HUES48 (cell line): ENCODE measurements around the gene RGS7.

ENCODE experiments used
- H3K27ac ChIP-seq: one replicate; pipeline ENCODE4 v1.7.0; 2013; ENCODE audit warnings: low read depth, low read length, inconsistent platforms
- H3K27me3 ChIP-seq: 2 replicates; pipeline ENCODE4 v1.6.1; 2013; ENCODE audit warnings: mild to moderate bottlenecking, low read length; ENCODE audit not compliant: control insufficient read depth, insufficient read depth
- H3K36me3 ChIP-seq: 2 replicates; pipeline ENCODE4 v1.6.1; 2013; ENCODE audit warnings: low read length; ENCODE audit not compliant: control insufficient read depth, insufficient read depth
- H3K4me1 ChIP-seq: 2 replicates; pipeline ENCODE4 v1.6.1; 2013; ENCODE audit warnings: mild to moderate bottlenecking, low read length; ENCODE audit not compliant: control insufficient read depth, insufficient read depth
- H3K4me3 ChIP-seq: 2 replicates; pipeline ENCODE4 v1.5.1; 2013; ENCODE audit warnings: mild to moderate bottlenecking, low read depth, low read length
- H3K9ac ChIP-seq: 2 replicates; pipeline ENCODE4 v1.6.1; 2013; ENCODE audit warnings: mild to moderate bottlenecking, low read depth, low read length, moderate library complexity
- H3K9me3 ChIP-seq: 2 replicates; pipeline ENCODE4 v1.6.1; 2013; ENCODE audit warnings: low read length; ENCODE audit not compliant: control insufficient read depth, insufficient read depth

Gene RGS7

DNA sequence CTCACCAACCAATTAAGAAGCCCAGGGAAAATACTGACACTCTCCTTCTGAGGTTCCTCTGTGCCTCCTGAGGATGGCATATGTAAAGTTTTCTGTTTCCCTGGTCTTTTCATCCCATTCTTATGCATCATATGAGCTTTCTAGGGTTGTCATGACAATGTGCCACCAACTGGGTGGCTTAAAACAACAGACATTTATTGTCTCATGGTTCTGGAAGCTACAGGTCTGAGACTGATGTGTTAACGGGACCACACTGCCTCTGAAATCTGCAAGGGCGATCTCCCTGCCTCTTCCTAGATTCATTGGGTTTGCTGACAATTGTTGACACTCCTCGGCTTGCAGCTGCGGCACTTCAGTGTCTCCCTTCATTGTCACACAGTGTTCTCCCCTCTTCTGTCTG is 308.4 kb downstream of the RGS7 start:
- Histone ChIP-seq H3K27me3 (no peaks in the 10 kb centered on the region), H3K27ac (peak overlapping the region; percentile 56), H3K36me3 (no peaks in the 10 kb centered on the region), H3K4me3 (no peak overlapping the region), H3K4me1 (peaks cover 32% of the 10 kb centered on the region), H3K9me3 (no peaks in the 10 kb centered on the region), H3K9ac (no peak overlapping the region)

DNA sequence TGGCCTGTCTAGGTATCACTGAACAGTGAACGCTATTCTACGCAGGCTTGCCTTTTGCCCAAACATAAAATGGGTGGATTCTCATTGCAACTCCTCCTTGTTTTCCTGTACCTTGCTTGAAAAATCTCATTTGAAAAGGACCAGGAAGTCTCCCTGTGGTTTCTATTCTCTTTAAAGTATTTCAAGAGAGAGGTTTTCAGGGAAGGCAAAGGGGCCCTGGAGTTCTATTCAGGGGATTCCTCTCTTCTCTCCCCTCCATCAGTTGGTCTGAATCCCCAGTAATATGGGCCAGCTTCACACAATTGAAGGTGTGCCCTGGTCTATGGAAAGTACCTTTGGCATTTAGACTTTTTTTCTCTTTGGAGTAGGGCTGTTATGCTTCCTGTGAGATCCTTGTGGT is 311.3 kb downstream of the RGS7 start:
- Histone ChIP-seq H3K9me3 (no peaks in the 10 kb centered on the region), H3K27ac (peak overlapping the region; percentile 84), H3K9ac (no peak overlapping the region), H3K36me3 (no peaks in the 10 kb centered on the region), H3K4me1 (peaks cover 37% of the 10 kb centered on the region), H3K27me3 (no peaks in the 10 kb centered on the region), H3K4me3 (no peak overlapping the region)

DNA sequence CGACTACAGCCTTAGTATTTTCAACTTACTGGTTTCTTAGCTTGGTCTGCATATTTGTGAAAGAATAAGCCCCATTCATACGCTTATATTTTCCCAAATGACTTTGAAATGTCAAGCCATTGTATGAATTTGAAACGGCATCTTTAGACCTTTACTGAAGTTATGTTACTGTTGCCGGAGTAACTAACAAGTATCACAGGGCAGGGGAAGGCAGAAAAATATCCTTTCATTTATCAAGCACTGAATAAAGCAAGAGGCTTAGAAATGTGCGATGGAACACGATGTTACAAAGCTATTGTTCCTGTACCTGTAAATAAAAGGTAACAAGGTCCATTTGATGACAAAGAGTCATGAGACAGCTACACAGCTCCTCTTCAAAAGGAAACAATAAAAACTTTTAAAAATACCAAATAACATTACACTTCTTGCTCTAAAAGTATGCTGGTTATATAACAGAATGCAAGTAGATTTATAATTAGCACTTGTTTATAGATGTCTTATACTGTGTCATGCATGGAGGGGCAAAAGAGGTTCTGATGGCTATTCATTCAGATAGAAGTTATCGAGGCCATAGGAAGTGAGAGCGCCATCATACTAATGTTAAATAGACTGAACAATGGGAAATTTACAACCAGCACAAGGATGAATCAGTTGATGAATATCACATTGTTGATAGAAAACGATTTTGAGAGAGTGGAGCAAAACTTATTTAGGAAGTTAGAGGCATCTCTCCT is 322.6 kb downstream of the RGS7 start:
- peak overlapping the region; percentile 60 for H3K27ac ChIP-seq
- no peaks in the 10 kb centered on the region for H3K9me3 ChIP-seq
- H3K36me3 ChIP-seq, result no peaks in the 10 kb centered on the region
- peak overlapping the region; percentile 7 for H3K9ac ChIP-seq
- H3K4me1 ChIP-seq, result peaks cover 22% of the 10 kb centered on the region
- peak overlapping the region; percentile 26 for H3K4me3 ChIP-seq
- H3K27me3 ChIP-seq, result no peaks in the 10 kb centered on the region

DNA sequence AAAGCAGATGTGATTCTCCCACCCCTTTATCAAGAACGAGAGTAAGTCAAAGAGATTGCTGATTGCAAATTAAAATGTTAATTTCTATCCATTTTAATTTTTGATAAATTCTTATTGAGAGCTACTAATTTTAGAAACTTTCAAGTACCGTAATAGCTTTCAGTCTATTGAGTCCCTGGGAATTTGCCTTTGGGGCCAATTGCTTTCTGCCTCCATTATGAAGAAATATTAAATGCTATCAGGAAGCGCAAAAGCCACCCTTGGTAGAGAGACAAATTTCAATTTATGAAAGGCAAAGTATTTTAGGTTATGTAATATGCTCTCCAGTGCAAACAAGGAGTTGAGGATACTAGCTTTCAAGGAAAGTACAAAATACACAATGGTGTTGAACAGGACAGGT is 332.2 kb downstream of the RGS7 start:
- no peaks in the 10 kb centered on the region for H3K36me3 ChIP-seq
- no peak overlapping the region for H3K9ac ChIP-seq
- H3K4me3 ChIP-seq, result no peak overlapping the region
- H3K9me3 ChIP-seq, result no peaks in the 10 kb centered on the region
- no peaks in the 10 kb centered on the region for H3K27me3 ChIP-seq
- no peak overlapping the region for H3K27ac ChIP-seq
- peaks cover 4% of the 10 kb centered on the region; the same call in 1 of the 2 replicates for H3K4me1 ChIP-seq

DNA sequence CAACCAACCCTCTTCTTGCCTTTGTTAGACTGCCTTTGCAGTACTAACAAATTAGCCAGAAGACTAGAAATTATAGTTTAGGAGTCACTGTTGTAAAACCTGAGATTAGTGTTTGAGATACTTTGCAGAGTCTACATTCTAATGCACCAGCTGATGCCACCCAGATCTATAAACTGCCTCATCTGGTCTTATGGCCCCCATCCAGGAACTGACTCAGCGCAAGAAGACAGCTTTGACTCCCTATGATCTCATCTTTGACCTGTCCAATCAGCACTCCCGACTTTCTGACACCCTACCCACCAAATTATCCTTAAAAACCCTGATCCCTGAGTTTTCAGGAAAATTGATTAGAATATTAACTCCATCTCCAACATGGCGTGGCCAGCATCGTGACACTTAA is 334.6 kb downstream of the RGS7 start:
- H3K4me1 ChIP-seq, result peaks cover 4% of the 10 kb centered on the region; the same call in 1 of the 2 replicates
- H3K27me3 ChIP-seq, result no peaks in the 10 kb centered on the region
- no peak overlapping the region for H3K9ac ChIP-seq
- no peak overlapping the region for H3K4me3 ChIP-seq
- H3K9me3 ChIP-seq, result peaks cover 4% of the 10 kb centered on the region; the same call in 1 of the 2 replicates
- H3K36me3 ChIP-seq, result no peaks in the 10 kb centered on the region
- no peak overlapping the region for H3K27ac ChIP-seq

DNA sequence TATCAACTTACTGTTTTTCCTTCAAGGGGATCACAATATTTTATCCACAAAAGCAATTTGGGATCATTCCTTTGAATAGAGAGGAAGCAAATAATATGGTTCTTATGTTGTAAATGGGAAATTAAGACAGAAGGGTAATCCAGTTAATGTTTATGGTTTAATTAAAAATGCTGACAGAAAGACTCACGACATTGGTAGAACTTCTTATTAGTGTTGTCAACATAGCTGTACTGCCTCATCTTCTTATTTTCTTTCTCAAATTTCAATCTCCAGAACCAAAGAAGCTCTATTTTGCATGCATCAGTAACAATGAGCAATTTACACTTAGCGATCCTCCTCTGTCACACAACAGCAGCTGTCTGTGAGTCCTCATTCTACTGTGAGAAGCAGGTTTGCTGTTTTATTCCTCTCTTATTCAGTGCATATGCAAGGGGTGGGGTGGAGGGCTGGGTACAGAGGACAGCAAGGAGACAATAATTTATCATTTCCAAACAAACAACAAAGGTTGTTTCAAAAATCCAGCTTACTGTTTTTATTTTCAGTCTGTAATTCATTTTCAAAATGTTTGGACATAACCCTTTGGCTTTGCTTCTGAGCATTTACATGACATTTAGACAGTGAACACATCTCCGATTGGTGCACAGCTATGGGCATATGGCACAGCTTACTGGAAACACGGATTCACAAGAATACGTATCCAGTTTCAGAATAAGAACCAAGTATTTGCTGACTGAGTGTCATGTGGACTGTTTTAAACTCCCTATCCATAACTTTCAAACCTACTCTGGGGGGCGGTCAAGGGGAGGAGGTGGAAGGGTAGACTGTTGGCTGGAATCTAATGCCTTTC is 335.9 kb downstream of the RGS7 start:
- no peaks in the 10 kb centered on the region for H3K27me3 ChIP-seq
- peaks cover 13% of the 10 kb centered on the region for H3K9me3 ChIP-seq
- peaks cover 4% of the 10 kb centered on the region; the same call in 1 of the 2 replicates for H3K4me1 ChIP-seq
- no peak overlapping the region for H3K4me3 ChIP-seq
- H3K27ac ChIP-seq, result no peak overlapping the region
- no peaks in the 10 kb centered on the region for H3K36me3 ChIP-seq
- H3K9ac ChIP-seq, result no peak overlapping the region

DNA sequence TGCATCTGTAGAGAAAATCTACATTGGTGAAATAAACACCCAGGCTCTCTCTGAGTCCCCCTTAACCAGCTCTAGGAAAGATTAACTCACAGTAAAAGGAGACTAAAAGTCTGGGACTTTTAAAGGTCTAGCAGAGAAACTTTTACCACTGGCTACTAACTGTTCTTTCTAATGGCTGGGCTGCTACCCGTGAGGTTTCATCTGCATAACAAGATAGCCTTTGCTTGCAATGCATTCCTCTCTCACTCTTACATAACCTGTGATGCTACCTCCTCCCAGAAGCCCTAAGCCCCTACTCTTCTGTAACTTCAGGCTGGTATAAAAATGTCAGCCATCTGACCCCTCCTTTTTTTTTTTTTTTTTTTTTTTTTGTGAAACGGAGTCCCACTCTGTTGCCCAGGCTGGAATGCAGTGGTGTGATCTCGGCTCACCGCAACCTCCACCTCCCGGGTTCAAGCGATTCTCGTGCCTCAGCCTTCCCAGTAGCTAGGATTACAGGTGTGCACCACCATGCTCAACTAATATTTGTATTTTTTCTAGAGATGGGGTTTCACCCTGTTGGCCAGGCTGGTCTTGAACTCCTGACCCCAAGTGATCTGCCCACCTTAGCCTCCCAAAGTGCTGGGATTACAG is 344.2 kb downstream of the RGS7 start:
- peaks cover 31% of the 10 kb centered on the region for H3K4me1 ChIP-seq
- peak overlapping the region; percentile 85 for H3K27ac ChIP-seq
- 0 out of 2 replicates have a peak overlapping the region, but pooled peaks have one; percentile 11 for H3K4me3 ChIP-seq
- peaks cover 13% of the 10 kb centered on the region for H3K9me3 ChIP-seq
- peak overlapping the region; percentile 1; the same call in 1 of the 2 replicates for H3K9ac ChIP-seq
- H3K36me3 ChIP-seq, result no peaks in the 10 kb centered on the region
- H3K27me3 ChIP-seq, result no peaks in the 10 kb centered on the region

DNA sequence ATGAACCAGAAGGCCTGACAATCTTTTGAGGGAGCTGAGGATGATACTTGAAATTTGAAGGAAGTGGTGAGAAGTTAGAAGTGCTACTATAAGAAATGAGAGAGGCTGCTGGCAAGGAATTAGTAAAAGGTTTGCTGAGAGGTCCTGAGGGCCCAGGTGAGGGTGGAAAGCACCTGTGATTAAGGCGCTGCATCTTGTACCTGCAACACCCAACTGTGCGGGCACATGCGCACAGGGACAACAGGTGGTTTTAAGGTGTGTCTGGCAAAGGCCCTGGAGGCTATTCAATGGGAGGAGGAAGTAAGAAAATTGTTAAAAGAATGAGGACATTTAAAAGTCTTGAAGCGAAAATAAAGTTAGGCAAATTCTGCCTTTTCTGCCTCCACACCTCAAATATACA is 349.3 kb downstream of the RGS7 start:
- H3K36me3 ChIP-seq, result no peaks in the 10 kb centered on the region

DNA sequence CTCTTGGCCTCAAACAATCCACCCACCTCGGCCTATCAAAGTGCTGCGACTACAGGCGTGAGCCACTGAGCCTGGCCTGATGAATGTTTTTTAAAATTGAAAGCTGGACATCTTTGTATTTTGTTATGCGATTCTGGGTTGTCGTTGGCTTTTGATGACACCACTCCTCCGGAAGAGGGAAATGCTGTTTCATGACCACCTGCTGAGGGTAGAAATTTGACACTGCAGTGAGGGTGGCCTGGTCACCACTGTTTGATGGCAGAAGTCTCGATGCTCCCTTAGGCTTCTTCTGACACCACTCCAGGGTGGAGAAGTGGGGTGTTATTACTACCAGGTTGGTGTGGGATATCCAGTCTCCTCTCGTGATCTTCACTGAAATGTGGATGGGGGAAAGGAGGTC is 357.2 kb downstream of the RGS7 start:
- Histone ChIP-seq H3K4me3 (no peak overlapping the region), H3K4me1 (peaks cover 5% of the 10 kb centered on the region; the same call in 1 of the 2 replicates), H3K36me3 (no peaks in the 10 kb centered on the region), H3K9me3 (no peaks in the 10 kb centered on the region), H3K27me3 (no peaks in the 10 kb centered on the region), H3K27ac (no peak overlapping the region), H3K9ac (no peak overlapping the region)

More for the DNA sequence above, 349.3 kb downstream of the RGS7 start:
- peaks cover 29% of the 10 kb centered on the region for H3K4me1 ChIP-seq
- no peak overlapping the region for H3K9ac ChIP-seq
- no peak overlapping the region for H3K4me3 ChIP-seq
- H3K9me3 ChIP-seq, result no peaks in the 10 kb centered on the region
- no peak overlapping the region for H3K27ac ChIP-seq
- H3K27me3 ChIP-seq, result no peaks in the 10 kb centered on the region

DNA sequence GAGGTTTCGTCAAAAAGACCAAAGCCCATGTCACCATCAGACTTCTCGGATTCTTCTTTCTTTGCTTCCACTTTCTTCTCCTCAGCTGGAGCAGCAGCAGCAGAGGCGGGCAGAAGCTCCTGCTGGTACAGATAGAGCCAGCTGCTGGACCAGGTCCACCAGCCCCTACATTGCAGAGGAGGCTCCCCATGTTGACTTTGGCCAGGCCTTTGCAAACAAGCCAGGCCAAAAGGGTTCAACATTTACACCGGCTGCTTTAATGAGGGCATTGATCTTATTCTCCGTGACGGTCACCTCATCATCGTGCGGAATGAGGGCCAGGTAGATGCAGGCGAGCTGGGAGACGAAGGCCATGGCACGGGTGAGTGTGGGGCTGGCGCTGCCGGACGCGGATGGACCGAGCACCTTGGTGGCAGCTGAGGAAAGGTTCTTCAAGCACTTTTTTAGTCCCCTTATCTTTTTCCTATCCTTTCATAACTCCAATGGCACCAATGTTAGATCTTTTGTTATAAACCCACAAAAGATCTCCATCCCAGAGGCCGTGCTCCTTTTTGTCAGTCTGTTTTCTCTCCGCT is 358.5 kb downstream of the RGS7 start:
- H3K4me3 ChIP-seq, result no peak overlapping the region

More for the DNA sequence above, 358.5 kb downstream of the RGS7 start:
- H3K4me1 ChIP-seq, result peaks cover 5% of the 10 kb centered on the region; the same call in 1 of the 2 replicates
- no peaks in the 10 kb centered on the region for H3K27me3 ChIP-seq
- no peak overlapping the region for H3K27ac ChIP-seq
- H3K36me3 ChIP-seq, result no peaks in the 10 kb centered on the region
- no peaks in the 10 kb centered on the region for H3K9me3 ChIP-seq
- no peak overlapping the region for H3K9ac ChIP-seq
